Loucy (cell line): ENCODE measurements around the gene KCNMA1.

ENCODE experiments used
- EZH2phosphoT487 ChIP-seq: fragments of 200-600 bp; IDR thresholded peaks from 2 replicates; pipeline ENCODE4 v1.6.1; 2018; ENCODE audit warnings: antibody characterized with exemption, mild to moderate bottlenecking, moderate library complexity, borderline replicate concordance
- TF ChIP-seq, protein P1 (sequence below): fragments of 200-600 bp; sonication (generic); conservative IDR thresholded peaks from 2 replicates; pipeline ENCODE4 v1.5.1; 2014; ENCODE audit warnings: mild to moderate bottlenecking, antibody characterized with exemption, low read length

- TF ChIP-seq, protein P1, sequence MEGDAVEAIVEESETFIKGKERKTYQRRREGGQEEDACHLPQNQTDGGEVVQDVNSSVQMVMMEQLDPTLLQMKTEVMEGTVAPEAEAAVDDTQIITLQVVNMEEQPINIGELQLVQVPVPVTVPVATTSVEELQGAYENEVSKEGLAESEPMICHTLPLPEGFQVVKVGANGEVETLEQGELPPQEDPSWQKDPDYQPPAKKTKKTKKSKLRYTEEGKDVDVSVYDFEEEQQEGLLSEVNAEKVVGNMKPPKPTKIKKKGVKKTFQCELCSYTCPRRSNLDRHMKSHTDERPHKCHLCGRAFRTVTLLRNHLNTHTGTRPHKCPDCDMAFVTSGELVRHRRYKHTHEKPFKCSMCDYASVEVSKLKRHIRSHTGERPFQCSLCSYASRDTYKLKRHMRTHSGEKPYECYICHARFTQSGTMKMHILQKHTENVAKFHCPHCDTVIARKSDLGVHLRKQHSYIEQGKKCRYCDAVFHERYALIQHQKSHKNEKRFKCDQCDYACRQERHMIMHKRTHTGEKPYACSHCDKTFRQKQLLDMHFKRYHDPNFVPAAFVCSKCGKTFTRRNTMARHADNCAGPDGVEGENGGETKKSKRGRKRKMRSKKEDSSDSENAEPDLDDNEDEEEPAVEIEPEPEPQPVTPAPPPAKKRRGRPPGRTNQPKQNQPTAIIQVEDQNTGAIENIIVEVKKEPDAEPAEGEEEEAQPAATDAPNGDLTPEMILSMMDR = no peak
- no peak for TF ChIP-seq EZH2phosphoT487
Observed at GRCh38 chr10:77588886-77589285, 48.7 kb downstream of the KCNMA1 start.
